Activated T-cell treated with anti-CD3 and anti-CD28 coated beads, Interleukin-2, amount 50 U/mL, for 72 hours (primary cell): ENCODE results near the gene RBMS2. TPM values are rescaled to one million over a fixed set of nuclear protein-coding genes. Genes with fewer than 3 reads are reported as not detected.

Experiments used
- ATAC-seq, 2 donors: fragments of 150-1000 bp; cut with Tn5 transposase; replicated peaks in 1 of 2; 2 replicates each; pipeline ENCODE4 v1.10.0; 2021; ENCODE audit warnings: moderate library complexity in 2 of 2, mild to moderate bottlenecking in 1 of 2
- DNase-seq, 2 donors: peaks; one replicate each; pipeline ENCODE4 v3.0.0; 2021 to 2022; ENCODE audit warnings: mixed read lengths in 1 of 2
- H3K27ac Mint-ChIP-seq: one replicate; pipeline ENCODE4 v1.8.0; 2022; ENCODE audit warnings: mild to moderate bottlenecking, moderate library complexity, mixed read lengths
- H3K27me3 Mint-ChIP-seq: one replicate; pipeline ENCODE4 v1.8.0; 2022; ENCODE audit warnings: low read depth, mixed read lengths
- H3K36me3 Mint-ChIP-seq, 2 donors: one replicate each; pipeline ENCODE4 v1.8.0; 2022; ENCODE audit warnings: mixed read lengths in 2 of 2, mild to moderate bottlenecking in 1 of 2; ENCODE audit not compliant: insufficient read depth in 2 of 2
- H3K4me1 Mint-ChIP-seq: one replicate; pipeline ENCODE4 v1.8.0; 2022; ENCODE audit warnings: low read depth, mixed read lengths
- H3K4me3 Mint-ChIP-seq, 2 donors: one replicate each; pipeline ENCODE4 v1.8.0; 2022; ENCODE audit warnings: mild to moderate bottlenecking in 2 of 2, mixed read lengths in 2 of 2, moderate library complexity in 2 of 2
- H3K9me3 Mint-ChIP-seq, 2 donors: one replicate each; pipeline ENCODE4 v1.8.0; 2022; ENCODE audit warnings: mixed read lengths in 2 of 2
- total RNA-seq, 2 donors: library from RNA; stranded (reverse); gene quantifications; one replicate each; pipeline ENCODE4 v1.2.3, GENCODE V29; 2022

The RBMS2 gene
- total RNA-seq, 2 donors from 2014 or later, result 7.9 to 12.7 TPM

DNA sequence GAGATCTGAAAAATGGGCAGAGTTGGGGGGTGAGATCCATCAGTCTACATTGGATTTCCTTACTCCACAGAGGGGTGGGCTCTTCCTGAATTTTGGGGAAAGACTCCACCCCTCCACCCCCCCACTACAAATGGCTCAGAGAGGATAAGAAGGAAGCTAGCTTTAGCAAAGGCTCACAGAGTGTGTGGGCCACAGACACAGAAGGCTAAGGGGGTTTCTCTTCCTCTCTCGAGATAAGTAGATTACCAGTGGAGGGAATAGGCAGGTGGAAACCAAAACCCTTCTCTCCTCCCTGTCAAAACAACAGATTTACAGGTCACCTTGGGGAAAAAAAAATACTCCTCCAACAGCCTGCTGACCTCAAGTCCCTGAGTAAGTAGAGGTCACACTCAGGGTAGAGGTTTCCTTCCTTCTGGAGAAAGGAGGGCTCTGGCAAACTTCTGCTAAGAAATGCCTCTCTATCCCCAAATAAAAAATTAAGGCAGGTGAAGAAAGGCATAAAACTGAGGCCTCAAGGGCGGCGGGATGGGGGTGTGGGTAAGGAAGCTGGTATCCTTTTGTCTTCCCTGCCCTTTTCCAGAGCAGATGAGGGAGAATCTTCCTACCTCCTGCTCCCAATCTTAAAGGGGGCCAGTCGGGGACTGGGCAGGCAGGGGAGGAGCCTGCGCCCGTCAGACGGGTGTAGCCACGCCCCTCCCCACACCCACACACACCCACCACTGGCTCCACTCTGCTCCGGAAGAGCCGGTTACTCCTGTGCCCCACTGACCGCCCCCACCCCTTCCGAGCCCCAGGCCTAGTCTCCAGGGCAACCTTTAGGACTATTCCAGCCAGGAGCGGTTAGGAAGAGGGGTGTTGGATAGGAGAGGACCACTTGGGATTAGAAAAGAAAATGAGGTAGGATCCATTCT, 110.4 kb downstream of the RBMS2 start:
- Mint-ChIP-seq H3K27me3 (no peaks in the 10 kb centered on the region), H3K27ac (peak overlapping the region; percentile 73), H3K36me3 (peaks cover 9 to 17% of the 10 kb centered on the region in 2 donors), H3K9me3 (no peaks in the 10 kb centered on the region), H3K4me3 (peak overlapping the region; percentile 90 to 100), H3K4me1 (peaks cover 85% of the 10 kb centered on the region)
- peak; percentile 76 to 77 for DNase-seq
- peak in 1 of 2 donors; percentile 25 for ATAC-seq

- Mint-ChIP-seq H3K36me3 (peaks cover 9 to 20% of the 10 kb centered on the region in 2 donors), H3K4me1 (peaks cover 87% of the 10 kb centered on the region), H3K27ac (no peak overlapping the region), H3K27me3 (no peaks in the 10 kb centered on the region), H3K9me3 (no peaks in the 10 kb centered on the region), H3K4me3 (peak overlapping the region; percentile 90 to 100)
- ATAC-seq (no peak), DNase-seq (no peak)
These were observed 111.3 kb downstream of the RBMS2 start for GRCh38 chr12:56632701-56633467.

DNA sequence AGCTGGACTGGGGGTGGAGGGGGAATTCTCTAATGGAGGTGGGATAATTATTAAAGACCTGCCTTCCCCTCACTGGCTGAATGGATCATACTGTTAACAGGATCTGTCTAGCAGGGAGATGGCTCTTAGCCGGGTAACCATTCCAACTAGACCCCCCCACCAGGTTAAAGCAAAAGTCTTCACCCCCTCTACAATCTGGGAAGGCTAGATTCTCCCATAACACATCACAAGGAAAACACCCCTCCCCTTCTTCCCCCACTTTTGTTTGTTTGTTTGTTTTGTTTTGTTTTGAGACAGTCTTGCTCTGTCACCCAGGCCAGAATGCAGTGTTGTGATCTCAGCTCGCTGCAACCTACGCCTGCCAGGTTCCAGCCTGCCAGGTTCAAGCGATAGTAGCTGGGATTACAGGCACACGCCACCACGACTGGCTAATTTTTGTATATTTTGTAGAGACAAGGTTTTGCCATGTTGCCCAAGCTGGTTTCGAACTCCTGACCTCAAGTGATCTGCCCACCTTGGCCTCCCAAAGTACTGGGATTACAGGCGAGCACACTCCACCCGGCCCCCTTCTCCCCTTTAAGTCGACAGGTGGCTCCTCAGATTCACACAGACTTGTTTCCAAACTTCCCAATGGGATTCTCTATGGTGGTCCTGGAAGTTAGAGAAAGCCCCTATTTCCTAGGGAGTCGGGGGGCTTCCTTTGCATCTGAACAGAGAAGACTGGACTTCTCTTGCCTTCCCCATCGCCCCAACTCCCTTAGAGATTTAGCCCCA, 112.0 kb downstream of the RBMS2 start:
- no peak for ATAC-seq
- peak overlapping the region; percentile 91 for H3K27ac Mint-ChIP-seq
- no peak for DNase-seq
- peak overlapping the region; percentile 90 to 100 for H3K4me3 Mint-ChIP-seq
- no peaks in the 10 kb centered on the region for H3K9me3 Mint-ChIP-seq
- H3K4me1 Mint-ChIP-seq, result peaks cover 81% of the 10 kb centered on the region
- H3K27me3 Mint-ChIP-seq, result no peaks in the 10 kb centered on the region
- peaks cover 7 to 20% of the 10 kb centered on the region in 2 donors for H3K36me3 Mint-ChIP-seq

DNA sequence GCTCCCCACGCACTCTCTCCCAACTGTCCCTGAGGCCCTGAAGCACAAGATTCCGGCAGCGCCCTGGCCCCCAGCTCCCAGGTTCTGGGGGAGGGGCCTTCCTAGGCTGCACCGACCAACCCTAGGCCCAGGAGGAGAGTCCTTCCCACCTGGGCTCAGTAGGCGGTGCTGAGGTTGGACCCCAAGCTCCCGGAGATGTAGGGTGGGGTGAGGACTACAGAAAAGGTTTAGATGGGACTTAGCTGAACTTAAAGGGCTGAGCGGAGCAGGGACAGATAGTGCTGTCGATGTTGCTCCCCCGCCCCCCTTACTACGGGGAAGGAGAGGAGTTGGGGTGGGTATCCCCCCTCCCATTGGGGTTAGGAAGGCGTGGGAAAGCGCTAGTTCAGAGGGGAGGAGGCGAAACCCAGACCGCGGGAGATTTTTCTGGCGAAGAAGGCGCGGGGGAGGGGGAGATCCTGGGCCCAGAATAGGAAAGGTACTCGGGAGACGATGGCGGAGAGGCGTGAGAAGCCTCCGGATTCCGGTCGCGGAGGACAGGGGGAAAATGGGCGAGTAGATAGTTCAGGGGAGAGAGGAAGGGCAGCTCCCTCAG, 112.7 kb downstream of the RBMS2 start:
- Mint-ChIP-seq H3K36me3 (peaks cover 4 to 22% of the 10 kb centered on the region in 2 donors), H3K27ac (peak overlapping the region; percentile 91), H3K9me3 (no peaks in the 10 kb centered on the region), H3K4me1 (peaks cover 78% of the 10 kb centered on the region), H3K4me3 (peak overlapping the region; percentile 90 to 100), H3K27me3 (no peaks in the 10 kb centered on the region)
- peak; percentile 27 to 38 for DNase-seq
- ATAC-seq, result no peak

DNA sequence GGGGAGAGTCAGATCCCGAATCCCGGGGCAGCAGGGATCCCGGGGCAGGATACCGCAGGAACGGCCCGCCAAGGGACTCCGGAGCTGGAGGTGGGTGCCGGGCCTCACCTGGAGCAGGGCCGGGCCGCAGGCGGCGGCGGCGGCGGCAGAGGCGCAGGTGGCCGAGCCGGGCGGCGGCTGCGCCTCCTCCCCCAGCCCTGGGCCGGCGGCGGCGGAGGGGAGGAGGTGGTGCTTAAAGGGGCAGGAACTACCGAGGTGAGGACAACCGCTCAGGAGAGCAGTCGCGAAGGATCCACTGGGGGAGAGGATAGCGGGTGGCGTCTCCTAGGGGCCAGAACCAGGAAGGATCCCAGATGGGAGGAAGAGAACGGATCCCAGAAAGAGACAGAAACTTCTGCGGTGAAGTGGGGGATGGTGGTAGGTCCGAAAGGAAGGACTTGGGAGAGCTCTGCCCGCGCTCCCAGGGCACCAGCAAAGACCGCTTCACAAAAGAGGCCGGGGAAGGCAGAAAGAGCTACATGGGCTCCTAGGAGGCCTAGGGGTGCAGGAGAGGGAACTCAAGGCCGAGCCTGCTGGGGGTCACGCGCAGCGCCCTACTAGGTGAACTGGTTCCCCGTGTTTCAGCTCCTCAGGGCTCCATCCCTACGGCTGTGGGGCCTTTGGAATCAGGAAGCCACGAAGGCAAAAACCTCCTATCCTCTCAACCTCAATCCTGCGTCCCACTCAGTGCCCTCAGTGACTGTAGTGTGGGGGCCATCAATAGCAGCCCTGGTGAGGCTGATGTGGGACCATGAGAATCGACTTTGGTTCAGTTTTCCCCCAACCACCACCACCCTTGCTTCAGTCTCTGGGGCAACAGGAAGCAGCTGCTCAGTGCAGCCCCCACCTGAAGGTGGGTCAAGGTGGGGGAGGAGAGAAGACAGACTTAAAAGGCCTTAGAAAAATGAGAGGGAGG, 113.5 kb downstream of the RBMS2 start:
- Mint-ChIP-seq H3K27me3 (no peaks in the 10 kb centered on the region), H3K4me3 (peak overlapping the region; percentile 90 to 100), H3K9me3 (no peaks in the 10 kb centered on the region), H3K36me3 (peaks cover 7 to 26% of the 10 kb centered on the region in 2 donors), H3K27ac (peak overlapping the region; percentile 91), H3K4me1 (peaks cover 82% of the 10 kb centered on the region)
- DNase-seq (peak; percentile 82 to 84), ATAC-seq (peak; percentile 41 to 48)

DNA sequence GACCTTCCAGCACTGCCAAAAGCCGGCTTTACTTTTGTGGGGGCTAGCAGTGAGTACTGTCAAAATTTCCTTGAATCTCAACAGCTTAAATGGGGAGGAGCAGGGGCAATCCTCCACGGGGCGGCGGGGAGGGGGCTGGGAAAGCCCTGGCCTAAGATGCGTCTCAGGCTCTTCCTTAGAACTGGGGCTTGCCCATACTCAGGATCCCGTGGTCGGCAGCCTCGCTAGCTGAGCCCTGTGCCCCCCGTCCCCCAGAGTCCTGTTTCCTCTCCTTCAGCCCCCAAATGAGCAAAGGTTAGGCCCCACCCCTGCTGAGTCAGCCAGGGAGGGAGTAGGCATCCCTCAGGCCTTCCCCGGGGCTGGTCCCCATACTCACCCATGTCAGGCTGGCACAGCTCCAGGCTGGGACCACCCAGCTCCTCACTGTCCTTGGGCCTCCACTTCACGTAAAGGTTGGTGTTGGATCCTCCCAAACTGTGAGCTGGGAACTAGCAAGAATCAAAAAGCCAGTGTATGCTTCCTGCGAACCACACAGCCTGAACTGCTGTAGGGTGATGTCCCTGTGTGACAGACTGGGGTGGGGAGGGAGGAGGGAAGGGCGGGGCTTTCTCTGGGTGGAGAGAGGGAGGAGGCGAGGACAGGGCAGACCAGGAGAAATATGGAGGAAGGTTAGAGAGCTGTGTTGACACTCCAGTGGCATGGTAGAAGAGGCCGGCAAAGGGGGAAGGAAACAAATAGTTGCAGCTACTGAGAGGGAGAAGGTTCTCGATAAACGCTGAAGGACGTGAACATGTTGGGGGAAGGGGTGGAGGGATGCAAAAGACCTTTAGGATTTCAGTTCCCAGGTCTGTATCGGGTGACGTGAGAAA, 114.4 kb downstream of the RBMS2 start:
- Mint-ChIP-seq H3K4me1 (peaks cover 80% of the 10 kb centered on the region), H3K4me3 (peak overlapping the region; percentile 90 to 100), H3K27me3 (no peaks in the 10 kb centered on the region), H3K9me3 (no peaks in the 10 kb centered on the region), H3K36me3 (peaks cover 7 to 27% of the 10 kb centered on the region in 2 donors), H3K27ac (peak overlapping the region; percentile 84)
- ATAC-seq (peak; percentile 75 to 80), DNase-seq (peak; percentile 81 to 86)

GRCh38 chr12:56636675-56637540, 115.3 kb downstream of the RBMS2 start:
- Mint-ChIP-seq H3K4me3 (peak overlapping the region; percentile 90 to 100), H3K36me3 (peaks cover 7 to 31% of the 10 kb centered on the region in 2 donors), H3K27me3 (no peaks in the 10 kb centered on the region), H3K9me3 (no peaks in the 10 kb centered on the region), H3K4me1 (peaks cover 76% of the 10 kb centered on the region), H3K27ac (peak overlapping the region; percentile 88)
- ATAC-seq, result peak; percentile 72 to 75
- DNase-seq, result peak; percentile 97 to 98

DNA sequence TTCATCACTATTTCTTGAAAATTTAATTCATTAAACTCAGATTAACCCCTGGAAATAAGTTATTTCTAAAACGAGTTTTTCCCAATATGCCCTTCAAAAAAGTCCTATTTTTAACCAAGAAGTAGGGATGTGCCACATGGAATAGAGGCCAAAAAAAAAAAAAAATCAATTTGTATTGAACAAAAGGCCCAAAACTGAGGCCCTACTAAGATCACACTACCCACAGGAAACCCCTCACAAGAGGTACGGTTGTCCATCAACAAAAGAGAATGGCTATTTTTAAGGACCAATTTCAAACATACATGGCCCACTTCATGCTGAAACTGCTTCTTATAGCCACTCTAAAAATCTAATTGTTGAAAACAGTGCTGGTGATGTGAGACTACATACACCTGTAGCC, 116.0 kb downstream of the RBMS2 start:
- DNase-seq (no peak), ATAC-seq (no peak)
- Mint-ChIP-seq H3K4me1 (peaks cover 76% of the 10 kb centered on the region), H3K36me3 (peaks cover 11 to 37% of the 10 kb centered on the region in 2 donors), H3K9me3 (no peaks in the 10 kb centered on the region), H3K27ac (peak overlapping the region; percentile 88), H3K4me3 (peak overlapping the region in 1 of 2 donors; percentile 90), H3K27me3 (no peaks in the 10 kb centered on the region)

GRCh38 chr12:56641219-56641618, 119.6 kb downstream of the RBMS2 start:
- Mint-ChIP-seq H3K4me1 (peaks cover 72% of the 10 kb centered on the region), H3K36me3 (peaks cover 26 to 52% of the 10 kb centered on the region in 2 donors), H3K9me3 (no peaks in the 10 kb centered on the region), H3K27ac (no peak overlapping the region), H3K4me3 (no peak overlapping the region), H3K27me3 (no peaks in the 10 kb centered on the region)
- DNase-seq (no peak), ATAC-seq (no peak)

DNA sequence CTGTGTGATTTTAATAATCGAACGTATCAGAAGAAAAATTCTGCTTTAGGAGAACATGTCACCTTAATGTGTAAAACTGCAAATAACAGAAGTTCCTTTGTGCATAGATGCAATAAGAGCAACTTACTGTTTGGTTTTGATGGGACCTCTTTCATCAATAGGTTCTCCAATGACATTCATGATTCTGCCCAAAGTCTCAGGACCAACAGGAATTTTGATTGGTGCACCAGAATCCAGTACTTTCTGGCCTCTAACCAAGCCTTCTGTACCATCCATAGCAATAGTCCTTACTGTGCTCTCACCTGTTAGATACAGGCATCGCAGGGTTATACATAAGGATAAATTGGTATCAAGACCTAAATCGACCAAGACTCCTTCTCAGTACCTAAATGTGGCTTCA, 123.0 kb downstream of the RBMS2 start:
- no peaks in the 10 kb centered on the region for H3K9me3 Mint-ChIP-seq
- peak overlapping the region; percentile 88 to 97 for H3K4me3 Mint-ChIP-seq
- H3K4me1 Mint-ChIP-seq, result peaks cover 53% of the 10 kb centered on the region
- ATAC-seq, result no peak
- H3K36me3 Mint-ChIP-seq, result peaks cover 25 to 36% of the 10 kb centered on the region in 2 donors
- peak overlapping the region; percentile 88 for H3K27ac Mint-ChIP-seq
- no peak for DNase-seq
- H3K27me3 Mint-ChIP-seq, result no peaks in the 10 kb centered on the region
